Measurements from ENCODE around the gene CCNB1.

GRCh38 chr5:69184621-69185020 is 17.7 kb downstream of the CCNB1 start:
- no peak for TF ChIP-seq CTCF (IDR thresholded peaks at IDR 0.05)
- TF ChIP-seq POLR2A (IDR thresholded peaks at IDR 0.05): no peak

Data from testis (tissue), 2 donors.